Measurements from ENCODE around the gene RASA1. TPM values are rescaled to one million over a fixed set of nuclear protein-coding genes. Genes with fewer than 3 reads are reported as not detected.

RASA1 gene
- total RNA-seq, 1 experiment from 2014 or later, result 23.9 TPM

DNA sequence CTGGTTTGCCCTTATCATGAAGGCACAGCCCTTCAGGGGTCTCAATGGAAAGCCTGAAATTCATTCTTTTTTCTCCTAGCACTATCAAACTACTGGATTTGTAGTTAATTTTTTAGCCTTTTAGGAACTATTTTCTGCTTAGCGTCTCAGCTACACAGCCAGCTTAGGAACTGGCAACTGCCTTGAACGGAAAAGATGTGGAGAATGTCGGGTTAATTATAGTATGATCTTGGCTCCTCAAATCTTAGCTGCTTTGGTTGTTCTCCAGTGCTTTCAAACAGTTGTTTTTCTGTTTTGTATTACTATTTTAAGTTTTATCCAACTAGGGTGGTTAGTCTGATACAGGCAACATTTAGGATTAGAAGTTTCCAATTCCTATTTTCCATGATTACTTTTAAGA, 100.9 kb downstream of the RASA1 start (continued):
- TF ChIP-seq CEBPB (IDR thresholded peaks at IDR 0.05; ENCODE audit: low read depth) (no peak), RAD21 (IDR thresholded peaks at IDR 0.05; ENCODE audit: low read depth) (no peak), CBX3 (IDR thresholded peaks at IDR 0.05; ENCODE audit: low read depth) (no peak), POLR2A (IDR thresholded peaks at IDR 0.05; ENCODE audit: borderline replicate concordance, extremely low read depth, insufficient read depth, insufficient read length) (no peak), ELF1 (IDR thresholded peaks at IDR 0.05; ENCODE audit: borderline replicate concordance, low read depth) (no peak), SIN3A (IDR thresholded peaks at IDR 0.05; ENCODE audit: low read depth) (no peak), SRF (IDR thresholded peaks at IDR 0.05; ENCODE audit: low read depth) (no peak), POLR2AphosphoS5 (IDR thresholded peaks at IDR 0.05; ENCODE audit: low read depth, low read length) (no peak), REST (IDR thresholded peaks at IDR 0.05; ENCODE audit: low read depth) (no peak)
- TF ChIP-seq, protein P1, sequence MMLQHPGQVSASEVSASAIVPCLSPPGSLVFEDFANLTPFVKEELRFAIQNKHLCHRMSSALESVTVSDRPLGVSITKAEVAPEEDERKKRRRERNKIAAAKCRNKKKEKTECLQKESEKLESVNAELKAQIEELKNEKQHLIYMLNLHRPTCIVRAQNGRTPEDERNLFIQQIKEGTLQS (IDR thresholded peaks at IDR 0.05), result no peak

GRCh38 chr5:87369431-87369830, 101.7 kb downstream of the RASA1 start:
- DNase-seq (ENCODE audit: low read depth, low spot score) (no peak), ATAC-seq (no peak)
- no peak for TF ChIP-seq ELF1 (IDR thresholded peaks at IDR 0.05; ENCODE audit: borderline replicate concordance, low read depth)
- no peak for TF ChIP-seq SP1 (IDR thresholded peaks at IDR 0.05; ENCODE audit: low read depth)
- TF ChIP-seq, protein P1 (IDR thresholded peaks at IDR 0.05), result no peak
- TF ChIP-seq RAD21 (IDR thresholded peaks at IDR 0.05; ENCODE audit: low read depth), result no peak
- BruUV-seq (replicated peaks), result no TSS peak
- Histone ChIP-seq H3K27me3 (ENCODE audit: insufficient read depth, low read length) (no peaks in the 10 kb centered on the region), H3K4me3 (replicated peaks in 1 of 2; ENCODE audit: low read depth in 1 of 2, low read length in 2 of 2) (no peak overlapping the region), H3K27ac (ENCODE audit: low read depth, low read length) (no peak overlapping the region), H3K9ac (ENCODE audit: low read length) (no peak overlapping the region), H2AFZ (ENCODE audit: low read depth, low read length, poor library complexity, severe bottlenecking) (no peak overlapping the region), H3K9me2 (ENCODE audit: insufficient read depth) (no peaks in the 10 kb centered on the region), H4K20me1 (ENCODE audit: insufficient read depth) (no peaks in the 10 kb centered on the region; the same call in 1 of the 2 replicates), H3K79me2 (ENCODE audit: insufficient read depth, low read length) (no peaks in the 10 kb centered on the region; the same call in 1 of the 2 replicates), H3K4me1 (ENCODE audit: control insufficient read depth in 1 of 2, insufficient read depth in 2 of 2, low read length in 2 of 2) (no peaks in the 10 kb centered on the region), H3K4me2 (ENCODE audit: low read length) (no peak overlapping the region), H3K9me3 (ENCODE audit: control insufficient read depth in 1 of 2, insufficient read depth in 1 of 2, low read depth in 1 of 2, low read length in 2 of 2) (no peaks in the 10 kb centered on the region), H3K36me3 (ENCODE audit: control insufficient read depth in 1 of 2, insufficient read depth in 2 of 2, low read length in 2 of 2) (peaks cover 9 to 14% of the 10 kb centered on the region in 2 experiments; a peak in 3 of 4 replicates)
- ChIA-PET POLR2A (no interaction called here), CTCF (no interaction called here), RAD21 (ENCODE audit: low non-redundant PET in 1 of 2, low total read pairs in 2 of 2, uncharacterized antibody in 2 of 2, unreplicated experiment in 2 of 2) (no interaction called here)
- intact Hi-C loops (cut with micrococcal nuclease), result no loop called here

Data from HCT116 (cell line).